H9 (cell line): ENCODE measurements around the gene CCDC92B. TPM values are rescaled to one million over a fixed set of nuclear protein-coding genes. Genes with fewer than 3 reads are reported as not detected.

Experiments used
- DNase-seq: peaks from one replicate; pipeline ENCODE4 v3.0.0-alpha.2; 2017
- H2AFZ ChIP-seq: one replicate; pipeline ENCODE4 v1.6.1; 2013; ENCODE audit warnings: mild to moderate bottlenecking, low read length, control low read depth, moderate library complexity
- H2AK5ac ChIP-seq: 2 replicates; pipeline ENCODE4 v1.6.1; 2013; ENCODE audit warnings: low read length, control low read depth, mixed read lengths; ENCODE audit not compliant: insufficient read length
- H2BK120ac ChIP-seq: one replicate; pipeline ENCODE4 v1.6.1; 2013; ENCODE audit warnings: low read depth, mild to moderate bottlenecking, low read length, control low read depth, inconsistent platforms; ENCODE audit not compliant: poor library complexity, severe bottlenecking
- H2BK12ac ChIP-seq: 2 replicates; pipeline ENCODE4 v1.6.1; 2013; ENCODE audit warnings: low read length, control low read depth, mixed read lengths, low read depth; ENCODE audit not compliant: insufficient read length
- H2BK15ac ChIP-seq: 2 replicates; pipeline ENCODE4 v1.6.1; 2013; ENCODE audit warnings: low read depth, low read length, control low read depth
- H2BK20ac ChIP-seq: one replicate; pipeline ENCODE4 v1.6.1; 2013; ENCODE audit warnings: low read depth, mild to moderate bottlenecking, low read length, control low read depth, inconsistent platforms; ENCODE audit not compliant: poor library complexity, severe bottlenecking
- H2BK5ac ChIP-seq: 2 replicates; pipeline ENCODE4 v1.6.1; 2013; ENCODE audit warnings: low read length, control low read depth, mixed read lengths; ENCODE audit not compliant: insufficient read length
- H3K14ac ChIP-seq: 2 replicates; pipeline ENCODE4 v1.6.1; 2013; ENCODE audit warnings: low read length, control low read depth; ENCODE audit not compliant: insufficient read depth
- H3K18ac ChIP-seq: 2 replicates; pipeline ENCODE4 v1.6.1; 2013; ENCODE audit warnings: low read depth, mild to moderate bottlenecking, mixed read lengths, low read length, control low read depth; ENCODE audit not compliant: insufficient read length
- H3K23ac ChIP-seq: 2 replicates; pipeline ENCODE4 v1.6.1; 2013; ENCODE audit warnings: low read length, control low read depth, mixed read lengths, low read depth; ENCODE audit not compliant: insufficient read length
- H3K23me2 ChIP-seq: 2 replicates; pipeline ENCODE4 v1.6.1; 2013; ENCODE audit warnings: low read depth, mild to moderate bottlenecking, mixed read lengths, low read length, control low read depth; ENCODE audit not compliant: insufficient read length, poor library complexity, severe bottlenecking
- H3K27ac ChIP-seq: 2 replicates; pipeline ENCODE4 v1.5.1; 2013; ENCODE audit warnings: low read length, control low read depth, mixed read lengths, low read depth; ENCODE audit not compliant: insufficient read length
- H3K27me3 ChIP-seq: 2 replicates; pipeline ENCODE4 v1.6.1; 2013; ENCODE audit warnings: low read length, control low read depth, inconsistent platforms; ENCODE audit not compliant: insufficient read depth
- H3K4ac ChIP-seq: 2 replicates; pipeline ENCODE4 v1.6.1; 2013; ENCODE audit warnings: low read depth, mild to moderate bottlenecking, control low read depth, inconsistent platforms, low read length, moderate library complexity
- H3K4me1 ChIP-seq: 2 replicates; pipeline ENCODE4 v1.6.1; 2013; ENCODE audit warnings: low read length, control low read depth, inconsistent platforms; ENCODE audit not compliant: insufficient read depth
- H3K4me2 ChIP-seq: 2 replicates; pipeline ENCODE4 v1.6.1; 2013; ENCODE audit warnings: low read length, control low read depth, mixed read lengths; ENCODE audit not compliant: insufficient read length, insufficient read depth
- H3K56ac ChIP-seq: 2 replicates; pipeline ENCODE4 v1.6.1; 2013; ENCODE audit warnings: low read depth, mild to moderate bottlenecking, mixed read lengths, low read length, control low read depth; ENCODE audit not compliant: insufficient read length
- H3K79me1 ChIP-seq: 2 replicates; pipeline ENCODE4 v1.6.1; 2013; ENCODE audit warnings: low read depth, mild to moderate bottlenecking, moderate library complexity, low read length, control low read depth, inconsistent platforms; ENCODE audit not compliant: insufficient read depth, poor library complexity, severe bottlenecking
- H3K79me2 ChIP-seq: 2 replicates; pipeline ENCODE4 v1.6.1; 2013; ENCODE audit warnings: low read length, control low read depth, inconsistent platforms; ENCODE audit not compliant: insufficient read depth
- H3K9ac ChIP-seq: 2 replicates; pipeline ENCODE4 v1.6.1; 2013; ENCODE audit warnings: low read length, control low read depth, mixed read lengths; ENCODE audit not compliant: insufficient read length; ENCODE audit errors: extremely low read depth
- H3K9me3 ChIP-seq: one replicate; pipeline ENCODE4 v1.6.1; 2013; ENCODE audit warnings: low read depth, low read length, inconsistent platforms; ENCODE audit not compliant: control insufficient read depth
- H3T11ph ChIP-seq: one replicate; pipeline ENCODE4 v1.6.1; 2013; ENCODE audit warnings: mild to moderate bottlenecking, low read length, control low read depth, inconsistent platforms
- H4K20me1 ChIP-seq: one replicate; pipeline ENCODE4 v1.6.1; 2013; ENCODE audit not compliant: control insufficient read depth, insufficient read length, insufficient read depth
- H4K5ac ChIP-seq: 2 replicates; pipeline ENCODE4 v1.6.1; 2013; ENCODE audit warnings: low read depth, mild to moderate bottlenecking, mixed read lengths, low read length, control low read depth; ENCODE audit not compliant: insufficient read length
- H4K8ac ChIP-seq: replicated peaks from 2 replicates; pipeline ENCODE4 v1.6.1; 2013; ENCODE audit warnings: low read length, control low read depth, mixed read lengths, low read depth; ENCODE audit not compliant: insufficient read length
- H4K91ac ChIP-seq: 2 replicates; pipeline ENCODE4 v1.6.1; 2013; ENCODE audit warnings: low read depth, mild to moderate bottlenecking, moderate library complexity, mixed read lengths, low read length, control low read depth; ENCODE audit not compliant: insufficient read length
- H3K27ac Mint-ChIP-seq, 3 experiments: 2 replicates in 2 of 3; 3 replicates in 1 of 3; pipeline ENCODE4 v1.8.0; 2020 to 2021; ENCODE audit warnings: mixed read lengths in 3 of 3, mild to moderate bottlenecking in 1 of 3, moderate library complexity in 1 of 3
- H3K27me3 Mint-ChIP-seq: 2 replicates; pipeline ENCODE4 v1.8.0; 2021; ENCODE audit warnings: low read depth, mild to moderate bottlenecking, moderate library complexity, mixed read lengths
- H3K36me3 Mint-ChIP-seq, 3 experiments: 2 replicates in 2 of 3; 3 replicates in 1 of 3; pipeline ENCODE4 v1.8.0; 2020 to 2021; ENCODE audit warnings: low read depth in 3 of 3, mixed read lengths in 3 of 3; ENCODE audit not compliant: insufficient read depth in 1 of 3
- H3K4me1 Mint-ChIP-seq, 2 experiments: 2 replicates each; pipeline ENCODE4 v1.8.0; 2020; ENCODE audit warnings: mixed read lengths in 2 of 2
- H3K4me3 Mint-ChIP-seq, 2 experiments: 2 replicates in 1 of 2; 3 replicates in 1 of 2; pipeline ENCODE4 v1.8.0; 2020 to 2021; ENCODE audit warnings: mild to moderate bottlenecking in 2 of 2, mixed read lengths in 2 of 2, moderate library complexity in 1 of 2
- H3K9me3 Mint-ChIP-seq, 2 experiments: 2 replicates in 1 of 2; 3 replicates in 1 of 2; pipeline ENCODE4 v1.8.0; 2020; ENCODE audit warnings: mild to moderate bottlenecking in 2 of 2, mixed read lengths in 2 of 2, moderate library complexity in 1 of 2
- CTCF ChIP-seq: fragments of 200-600 bp; sonication (generic); conservative IDR thresholded peaks from 3 replicates; pipeline ENCODE4 v1.8.0; 2021; ENCODE audit warnings: antibody characterized with exemption, mild to moderate bottlenecking
- WGBS: extraction: QIAGEN DNeasy Blood & Tissue Kit; methylation state at CpG from one replicate; pipeline ENCODE4 v1.1.7; 2013; ENCODE audit warnings: missing lambda C conversion rate, low lambda C conversion rate, mixed read lengths; ENCODE audit not compliant: insufficient read length; ENCODE audit errors: extremely low coverage; 5-methylcytosine and 5-hydroxymethylcytosine counted together
- total RNA-seq: library from RNA; stranded (reverse); gene quantifications from 2 replicates; pipeline ENCODE4 v1.2.1, GENCODE V29; 2021

The CCDC92B gene
- total RNA-seq, 1 experiment from 2014 or later: 8.0 TPM

- WGBS: no CpG with 5 or more reads among the region's 28 CpGs
- Histone ChIP-seq H2BK5ac (no peak overlapping the region), H3T11ph (no peak overlapping the region), H2BK15ac (no peak overlapping the region), H3K9me3 (no peaks in the 10 kb centered on the region), H3K4me2 (no peak overlapping the region), H4K5ac (peak overlapping the region; percentile 59), H3K23me2 (no peaks in the 10 kb centered on the region), H3K56ac (no peak overlapping the region), H2AFZ (no peak overlapping the region), H4K91ac (no peak overlapping the region), H3K9ac (no peak overlapping the region), H3K27ac (no peak overlapping the region), H3K4ac (no peak overlapping the region), H2AK5ac (no peak overlapping the region), H3K79me1 (no peaks in the 10 kb centered on the region), H3K14ac (peak overlapping the region; percentile 9; the same call in 1 of the 2 replicates), H2BK120ac (no peak overlapping the region), H2BK20ac (no peak overlapping the region), H2BK12ac (no peak overlapping the region), H3K79me2 (no peaks in the 10 kb centered on the region), H3K23ac (peak overlapping the region; percentile 15), H4K8ac (peak overlapping the region; percentile 44), H4K20me1 (peaks cover 5% of the 10 kb centered on the region), H3K4me1 (no peaks in the 10 kb centered on the region), H3K27me3 (no peaks in the 10 kb centered on the region), H3K18ac (no peak overlapping the region)
- DNase-seq: no peak
- TF ChIP-seq CTCF: no peak
- Mint-ChIP-seq H3K36me3 (no peaks in the 10 kb centered on the region; a peak in 1 of 7 replicates), H3K27me3 (no peaks in the 10 kb centered on the region), H3K4me3 (no peak overlapping the region), H3K27ac (no peak overlapping the region), H3K4me1 (peaks cover 19 to 27% of the 10 kb centered on the region in 2 experiments), H3K9me3 (no peaks in the 10 kb centered on the region)
Observed at GRCh38 chr17:2795441-2796163, 46.1 kb upstream of the CCDC92B start.
